ENCODE results near the gene TP53I11.

TP53I11 gene

GRCh38 chr11:44978274-44978960 lies 27.7 kb upstream of the TP53I11 start:
- DNase-seq, result no peak

DNA sequence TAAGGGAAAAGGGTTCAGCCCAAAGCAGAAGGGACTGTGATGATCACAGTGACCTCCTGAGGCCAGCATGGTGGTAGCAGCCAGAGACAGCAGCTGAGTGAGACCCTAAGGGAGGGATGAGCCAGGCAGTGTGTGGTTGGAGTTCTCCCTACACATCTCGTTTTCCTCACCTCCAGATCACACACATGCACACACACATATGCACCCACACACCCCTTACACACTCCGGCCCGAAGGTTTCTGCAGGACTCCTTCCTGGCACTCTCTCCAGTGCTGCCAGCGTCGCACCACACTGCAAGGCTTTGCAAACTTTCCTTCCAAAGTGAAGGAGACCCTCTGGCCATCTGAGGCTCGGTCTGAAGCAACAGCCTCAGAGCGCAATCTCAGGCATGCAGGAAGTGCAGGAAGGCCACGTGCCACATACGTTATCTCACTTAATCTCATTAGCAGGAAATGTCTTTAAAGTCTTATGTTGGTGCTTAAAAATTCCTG lies 26.9 kb upstream of the TP53I11 start:
- no peak for DNase-seq

GRCh38 chr11:44976576-44976975 lies 25.9 kb upstream of the TP53I11 start:
- no peak for DNase-seq

GRCh38 chr11:44974402-44975000 lies 23.8 kb upstream of the TP53I11 start:
- DNase-seq, result no peak

GRCh38 chr11:44973632-44974401 lies 23.1 kb upstream of the TP53I11 start:
- no peak for DNase-seq

GRCh38 chr11:44972746-44973435 lies 22.2 kb upstream of the TP53I11 start:
- DNase-seq, result no peak

- DNase-seq, result no peak
These were observed 20.5 kb upstream of the TP53I11 start for GRCh38 chr11:44971185-44971584.

GRCh38 chr11:44970293-44970692 lies 19.6 kb upstream of the TP53I11 start:
- DNase-seq, result no peak

- DNase-seq, result no peak
These were observed 19.1 kb upstream of the TP53I11 start for GRCh38 chr11:44969651-44970252.

DNA sequence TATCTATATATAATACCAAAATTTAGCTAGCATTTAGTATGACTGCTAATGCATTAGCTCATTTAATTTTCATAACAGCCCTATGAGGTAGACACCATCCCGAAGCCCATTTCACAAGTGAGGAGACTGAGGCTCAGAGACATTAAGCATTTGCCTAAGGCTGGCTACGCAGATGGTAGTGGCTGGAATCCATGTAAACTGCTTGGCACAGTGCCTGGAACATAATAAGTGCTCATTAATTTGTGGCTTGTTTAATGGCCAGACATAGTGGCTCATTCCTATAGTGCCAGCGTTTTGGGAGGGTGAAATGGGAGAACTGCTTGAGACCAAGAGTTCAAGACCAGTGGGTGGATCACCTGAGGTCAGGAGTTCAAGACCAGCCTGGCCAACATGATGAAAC lies 17.8 kb upstream of the TP53I11 start:
- no peak for DNase-seq

- no peak for DNase-seq
These were observed 17.3 kb upstream of the TP53I11 start for GRCh38 chr11:44967930-44968496.

- DNase-seq, result no peak
These were observed 16.0 kb upstream of the TP53I11 start for GRCh38 chr11:44966694-44967093.

- DNase-seq, result no peak
These were observed 14.0 kb upstream of the TP53I11 start for GRCh38 chr11:44964526-44965209.

- no peak for DNase-seq
These were observed 13.3 kb upstream of the TP53I11 start for GRCh38 chr11:44963948-44964347.

GRCh38 chr11:44963136-44963535 lies 12.5 kb upstream of the TP53I11 start:
- no peak for DNase-seq

DNA sequence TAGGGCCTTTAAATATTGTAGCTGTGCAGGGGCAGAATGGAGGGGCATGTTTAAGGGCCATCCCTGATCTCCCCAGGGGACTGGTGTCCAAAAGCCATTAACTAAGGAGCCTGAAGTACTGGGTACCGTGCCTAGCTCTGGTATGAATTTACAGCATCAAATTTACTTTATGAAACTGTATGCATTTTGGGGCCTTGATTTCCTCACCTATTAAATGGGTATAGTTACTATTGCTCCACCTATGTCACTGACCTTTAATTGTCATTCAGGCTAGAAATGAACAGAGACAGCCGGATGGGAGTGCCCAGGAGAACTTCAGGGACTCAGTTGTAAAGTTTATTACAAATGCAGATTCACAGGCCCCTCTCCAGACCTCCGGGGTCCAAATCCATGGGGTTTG lies 11.8 kb upstream of the TP53I11 start:
- no peak for DNase-seq

- DNase-seq, result no peak
These were observed 9.6 kb upstream of the TP53I11 start for GRCh38 chr11:44960200-44960845.

DNA sequence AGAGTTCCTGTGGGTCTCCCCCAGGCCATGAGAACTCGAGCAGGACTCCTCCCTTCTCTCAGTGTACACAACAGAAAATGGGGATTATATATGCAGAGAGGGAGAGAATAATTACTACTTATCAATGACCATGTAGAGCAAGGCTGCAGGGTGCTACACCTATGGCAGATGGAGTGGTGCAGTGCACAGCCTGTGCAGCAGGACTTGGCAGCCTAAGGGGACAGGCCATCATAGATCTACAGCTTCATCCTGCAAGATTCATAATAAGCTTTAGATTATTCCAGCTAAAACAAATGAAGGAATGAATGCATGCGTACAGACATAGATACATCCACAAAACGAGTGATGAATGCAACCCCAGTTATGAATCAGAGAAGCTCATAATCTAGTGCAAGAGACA lies 8.4 kb upstream of the TP53I11 start:
- no peak for DNase-seq

GRCh38 chr11:44957776-44958564 lies 7.3 kb upstream of the TP53I11 start:
- no peak for DNase-seq

GRCh38 chr11:44957040-44957515 lies 6.4 kb upstream of the TP53I11 start:
- DNase-seq, result no peak
